GM18499 (cell line): ENCODE results near the gene UPF1.

Experiments used
- ATAC-seq: cut with Tn5 transposase; IDR thresholded peaks from one replicate; pipeline ENCODE4 v1.9.1; 2021; ENCODE audit warnings: moderate number of reproducible peaks; ENCODE audit not compliant: insufficient read depth, unreplicated experiment

Gene UPF1

DNA sequence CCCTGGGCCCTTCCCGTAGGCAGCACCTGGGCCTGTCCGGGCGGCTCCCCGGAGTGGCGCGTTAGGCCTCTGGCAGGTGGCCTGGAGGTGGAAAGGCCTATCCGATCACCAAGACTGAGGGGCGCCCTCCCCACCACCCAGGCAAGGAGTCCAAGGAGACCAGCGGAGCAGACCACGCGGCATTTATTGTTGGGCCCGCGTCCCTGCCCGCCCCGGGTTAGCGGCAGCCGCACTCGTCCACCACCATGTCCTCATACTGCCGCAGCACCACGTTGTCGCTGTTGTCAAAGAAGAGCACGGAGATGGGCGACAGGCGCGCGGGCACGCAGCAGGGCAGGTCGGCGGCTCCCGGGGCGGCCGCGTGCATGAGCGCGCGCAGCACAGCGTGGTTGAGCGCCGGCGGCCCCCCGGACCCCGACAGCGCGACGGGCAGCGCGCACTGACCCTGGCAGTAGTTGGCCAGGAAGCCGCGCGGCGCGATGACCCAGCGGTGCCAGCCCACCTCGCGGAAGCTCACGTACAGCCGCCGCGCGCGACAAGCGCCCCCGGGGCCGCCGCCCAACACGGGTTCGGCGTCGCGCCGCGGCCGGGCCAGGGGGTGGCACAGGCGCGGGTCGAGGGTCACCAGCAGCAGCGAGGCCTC lies 36.7 kb downstream of the UPF1 start:
- no peak for ATAC-seq

DNA sequence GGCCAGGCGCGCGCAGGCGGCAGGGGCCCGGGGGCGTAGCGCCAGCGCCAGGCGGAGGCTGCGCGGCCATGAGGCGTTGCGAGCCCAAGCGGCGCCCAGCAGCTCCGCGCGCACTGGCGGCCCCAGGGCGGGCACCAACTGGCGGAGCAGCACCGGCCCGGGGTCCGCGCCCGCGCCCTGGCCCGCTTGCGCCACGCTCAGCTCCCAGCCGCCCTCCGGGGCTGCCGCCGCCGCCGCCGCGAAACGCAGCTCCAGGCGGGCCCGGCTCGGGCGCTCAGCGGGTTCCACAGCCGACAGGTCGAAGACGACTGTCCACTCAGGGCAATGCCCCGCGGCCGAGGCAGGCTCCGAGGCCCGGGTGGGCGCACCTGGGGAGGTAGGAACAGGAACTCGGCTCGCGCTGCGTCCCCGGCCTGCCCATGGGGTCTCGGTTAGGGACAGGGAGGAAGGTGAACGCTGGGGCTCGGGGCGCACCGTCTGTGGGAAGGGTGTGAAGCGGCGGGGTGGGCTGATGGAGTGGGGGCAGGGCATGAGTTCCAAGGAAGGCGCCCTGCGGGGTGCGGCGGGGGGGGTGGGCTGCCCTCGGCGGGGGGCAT lies 37.4 kb downstream of the UPF1 start:
- ATAC-seq = no peak

GRCh38 chr19:18869781-18870530 lies 38.2 kb downstream of the UPF1 start:
- no peak for ATAC-seq

GRCh38 chr19:18870531-18871172 lies 38.9 kb downstream of the UPF1 start:
- no peak for ATAC-seq

GRCh38 chr19:18871543-18871942 lies 39.8 kb downstream of the UPF1 start:
- ATAC-seq = no peak

DNA sequence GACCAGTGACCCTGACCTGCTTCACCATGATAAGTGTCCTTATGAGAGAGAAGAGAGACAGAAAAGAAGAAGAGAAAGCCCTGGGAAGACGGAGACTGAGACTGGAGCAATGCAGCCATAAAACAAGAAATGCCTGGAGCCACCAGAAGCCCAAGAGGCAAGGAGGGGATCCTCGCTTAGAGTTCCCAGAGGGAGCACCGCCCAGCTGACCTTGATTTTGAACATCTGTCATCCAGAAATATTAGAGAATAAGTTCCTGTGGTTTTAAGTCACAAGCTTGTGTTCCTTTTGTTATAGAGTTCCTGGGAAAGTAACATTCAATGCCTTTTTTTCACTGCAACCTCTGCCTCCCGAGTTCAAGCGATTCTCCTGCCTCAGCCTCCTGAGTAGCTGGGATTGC lies 44.0 kb downstream of the UPF1 start:
- ATAC-seq = no peak

DNA sequence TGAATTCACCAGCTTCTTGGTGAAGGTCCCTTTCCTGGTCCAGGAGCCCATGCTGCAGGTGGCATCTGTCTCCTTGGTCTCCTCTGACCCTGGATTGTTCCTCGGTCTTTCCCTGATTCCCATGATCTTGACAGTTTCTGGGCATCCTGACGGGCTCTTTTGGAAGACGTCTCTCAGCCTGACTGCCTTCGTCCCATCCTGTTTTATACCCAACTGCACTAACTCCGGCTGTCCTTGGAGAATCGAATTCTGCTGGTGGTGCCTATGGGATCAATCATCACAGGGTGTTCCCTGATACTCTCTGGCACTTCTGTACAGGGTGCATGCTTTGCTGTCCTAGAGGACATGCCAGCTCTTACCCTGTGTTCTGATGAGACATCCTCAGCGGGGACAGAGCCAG lies 45.1 kb downstream of the UPF1 start:
- no peak for ATAC-seq

DNA sequence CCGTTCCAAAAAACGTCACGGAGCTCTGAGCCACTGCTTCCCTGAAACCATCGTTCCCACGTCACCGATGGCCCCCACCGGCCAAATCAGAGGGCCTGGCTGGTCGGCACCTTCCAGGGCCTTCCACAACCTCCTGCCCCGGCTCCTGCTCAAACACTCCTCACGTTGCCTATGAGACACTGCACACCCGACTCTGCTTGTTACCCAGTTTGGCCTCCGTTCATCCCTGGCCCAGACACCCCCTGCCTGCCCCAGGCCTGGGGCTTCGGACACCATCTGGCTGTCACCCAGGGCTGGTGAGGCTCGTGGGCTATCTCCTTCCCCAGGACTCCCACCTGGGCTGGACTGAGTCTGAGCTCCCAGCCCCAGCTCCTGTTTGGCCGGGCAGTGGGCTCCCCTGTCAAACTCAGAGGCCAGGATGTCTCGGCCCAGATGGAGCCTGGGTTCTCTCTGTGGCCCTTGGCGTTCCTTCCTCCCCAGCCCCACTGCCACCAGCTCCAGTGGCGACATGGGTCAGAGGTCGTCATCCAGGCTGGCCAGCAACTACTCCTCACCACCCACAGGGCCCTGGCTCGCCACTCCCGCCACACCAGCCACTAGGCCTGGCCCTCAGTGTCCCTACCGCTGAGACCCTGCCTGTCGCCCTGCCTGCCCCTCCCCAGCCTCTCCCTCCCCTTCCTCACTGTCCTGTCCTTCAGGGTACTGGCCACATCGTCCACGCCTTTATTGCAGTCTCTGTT lies 46.5 kb downstream of the UPF1 start:
- ATAC-seq = no peak

GRCh38 chr19:18878858-18879578 lies 47.3 kb downstream of the UPF1 start:
- ATAC-seq = no peak

- ATAC-seq = no peak
These were observed 48.0 kb downstream of the UPF1 start for GRCh38 chr19:18879579-18880373.

GRCh38 chr19:18881491-18881890 lies 49.7 kb downstream of the UPF1 start:
- no peak for ATAC-seq

DNA sequence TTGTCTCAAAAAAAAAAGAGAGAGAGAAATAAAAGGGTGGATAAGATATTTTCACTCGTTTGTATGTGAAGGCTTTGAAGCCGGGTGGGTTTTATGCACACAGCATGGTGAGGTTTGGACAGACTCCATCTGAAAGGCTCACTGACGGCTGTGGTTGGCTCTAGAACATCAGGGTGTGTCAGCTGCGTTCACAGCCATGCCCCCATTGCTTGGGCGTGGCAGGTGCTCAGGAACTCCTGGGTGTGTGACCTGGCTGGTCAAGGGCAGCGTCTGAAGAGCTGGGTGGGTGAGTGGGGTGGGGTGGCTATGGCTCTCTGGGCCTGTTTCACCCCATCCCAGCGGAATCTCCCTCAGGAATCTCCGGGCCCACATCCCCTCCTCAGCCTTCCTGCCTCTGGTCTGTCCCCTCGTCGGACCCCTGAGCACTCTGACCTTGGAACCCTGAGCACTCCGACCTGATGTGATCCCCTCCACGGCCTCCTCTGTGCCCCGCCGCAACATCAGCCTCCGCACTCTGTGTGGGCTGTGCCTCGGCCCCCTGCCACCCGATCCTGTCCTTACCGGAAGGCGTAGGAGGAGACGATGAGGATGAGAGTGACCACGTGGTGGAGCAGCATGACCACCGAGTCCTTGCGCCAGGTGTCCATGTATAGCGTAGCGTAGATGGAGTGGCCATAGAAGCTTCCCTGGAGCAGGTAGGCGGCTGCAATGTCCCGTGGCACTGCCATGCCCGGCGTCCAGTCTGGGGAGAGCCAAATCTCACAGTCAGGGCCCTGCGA lies 52.0 kb downstream of the UPF1 start:
- ATAC-seq = no peak

- no peak for ATAC-seq
These were observed 55.2 kb downstream of the UPF1 start for GRCh38 chr19:18886972-18887371.

- no peak for ATAC-seq
These were observed 58.4 kb downstream of the UPF1 start for GRCh38 chr19:18889949-18890745.

GRCh38 chr19:18893587-18894253 lies 62.0 kb downstream of the UPF1 start:
- no peak for ATAC-seq

DNA sequence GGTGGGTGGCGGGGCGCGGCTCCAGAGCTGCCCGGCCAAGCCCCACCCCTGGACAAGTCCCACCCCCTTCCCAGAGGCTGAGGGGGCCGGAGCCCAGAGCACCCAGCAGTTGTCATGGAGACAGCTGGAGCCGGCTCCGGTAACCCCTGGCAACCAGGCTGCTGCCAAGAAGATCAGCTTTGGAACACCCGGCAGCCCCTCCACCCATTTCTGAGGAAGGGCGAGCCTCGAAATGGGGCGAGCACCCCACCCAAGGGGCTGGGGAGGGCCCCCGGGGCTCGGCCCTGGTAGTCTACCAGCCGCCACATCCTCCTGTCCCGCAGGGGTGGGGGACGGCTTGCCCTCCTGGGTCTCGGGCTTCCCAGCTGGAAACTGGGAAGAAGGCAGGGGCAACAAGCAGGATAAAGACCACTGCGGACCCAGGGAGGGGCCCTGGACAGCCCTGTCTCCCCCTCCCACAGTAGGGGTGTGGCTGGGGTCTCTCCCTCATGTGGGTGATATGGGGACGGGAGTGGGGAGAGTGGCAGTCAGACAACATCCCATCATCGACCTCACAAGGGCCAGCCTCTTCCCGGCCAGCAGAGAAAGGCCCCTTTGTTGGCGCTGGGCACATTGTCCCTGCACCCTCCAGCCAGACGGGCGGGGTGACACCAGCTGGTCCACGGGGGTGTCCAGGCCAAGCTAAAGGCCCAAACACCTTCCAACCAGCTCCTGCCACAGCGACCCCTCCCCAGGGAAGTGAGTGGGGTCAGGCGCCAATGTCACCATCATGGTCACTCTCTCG lies 62.7 kb downstream of the UPF1 start:
- no peak for ATAC-seq
